Body of pancreas (tissue), 4 donors: ENCODE measurements around the gene PPP1CA. TPM values are rescaled to one million over a fixed set of nuclear protein-coding genes. Genes with fewer than 3 reads are reported as not detected.
A peak's percentile ranks its signal among the peaks of the same experiment; 100 is the strongest.

ENCODE experiments used
- ATAC-seq: fragments of 150-250 bp; one replicate; pipeline ENCODE4 v1.9.1; 2016
- DNase-seq, 4 donors: peaks; one replicate each; pipeline ENCODE4 v3.0.0-alpha.2; 2019
- H3K27ac ChIP-seq, 4 donors: fragments of 200-600 bp; sonication (generic); 1 replicate in 3 of 4; 2 replicates in 1 of 4; pipeline versions ENCODE4 v1.5.1 to v1.6.1; 2016 to 2019; ENCODE audit warnings: mild to moderate bottlenecking in 1 of 4, mixed read lengths in 1 of 4, moderate library complexity in 1 of 4
- H3K27me3 ChIP-seq, 2 donors: fragments of 200-600 bp; sonication (generic); one replicate each; pipeline ENCODE4 v1.6.0; 2016; ENCODE audit warnings: mild to moderate bottlenecking in 1 of 2
- H3K36me3 ChIP-seq, 2 donors: fragments of 200-600 bp; sonication (generic); replicated peaks in 1 of 2; 2 replicates each; pipeline ENCODE4 v1.5.1; 2016; ENCODE audit warnings: low read depth in 2 of 2; ENCODE audit not compliant: insufficient read depth in 1 of 2
- H3K4me1 ChIP-seq: fragments of 200-600 bp; sonication (generic); one replicate; pipeline ENCODE4 v1.6.0; 2016
- H3K4me3 ChIP-seq, 2 donors: fragments of 200-600 bp; sonication (generic); 1 replicate in 1 of 2; 2 replicates in 1 of 2; pipeline ENCODE4 v1.5.1; 2016 to 2019
- H3K9me3 ChIP-seq, 3 donors: fragments of 200-600 bp; sonication (generic); 1 replicate in 2 of 3; 2 replicates in 1 of 3; pipeline ENCODE4 v1.5.1; 2016
- CTCF ChIP-seq, 7 experiments: fragments of 450-650 bp in 4 of 7; fragments of 200-600 bp in 3 of 7; sonication (generic) in 3 of 7; IDR thresholded peaks; one replicate each; pipeline ENCODE4 v1.5.1; 2016 to 2019; ENCODE audit warnings: antibody characterized with exemption in 7 of 7
- POLR2A ChIP-seq, 3 donors: fragments of 450-650 bp; IDR thresholded peaks; one replicate each; pipeline ENCODE4 v1.6.1; 2016; ENCODE audit warnings: antibody characterized with exemption in 3 of 3, mild to moderate bottlenecking in 2 of 3
- WGBS, 2 donors: methylation state at CpG; one replicate each; pipeline ENCODE4 v1.1.5; 2017; 5-methylcytosine and 5-hydroxymethylcytosine counted together
- intact Hi-C: fragments of 100-400 bp; cut with DNase I; formaldehyde crosslinking; loops from one replicate; pipeline ENCODE4 v1.15.1; 2023
- total RNA-seq, 2 donors: library from RNA; depleted of rRNA; stranded (reverse); fragments of >200 nt; gene quantifications; one replicate each; pipeline ENCODE4 v1.1.0, GENCODE V29; 2016

The PPP1CA gene
- total RNA-seq, 2 donors from 2014 or later, result 81.1 to 104 TPM

- intact Hi-C loops, result no loop called here
- H3K36me3 ChIP-seq, result peaks cover 0 to 4% of the 10 kb centered on the region in 2 donors
Observed at GRCh38 chr11:67437082-67437808, 35.6 kb upstream of the PPP1CA start, which contains the start of gene PTPRCAP. Gene PTPRCAP, minus strand, starts transcription at chr11:67437682. Its CDS starts 63 bp downstream, at chr11:67437619.

GRCh38 chr11:67436459-67437081, 34.9 kb upstream of the PPP1CA start:
- Histone ChIP-seq H3K27ac (no peak overlapping the region), H3K36me3 (peaks cover 0 to 4% of the 10 kb centered on the region in 2 donors)
- 46 to 69% methylated on average over 6 of the region's 6 CpGs for WGBS, 2 donors

More at GRCh38 chr11:67437082-67437808, 35.6 kb upstream of the PPP1CA start, which contains the start of gene PTPRCAP:
- Histone ChIP-seq H3K4me1 (peaks cover 5% of the 10 kb centered on the region), H3K9me3 (no peaks in the 10 kb centered on the region), H3K27ac (peak within 1 kb of the TSS in 2 of 4 donors; percentile 8 to 22), H3K27me3 (no peaks in the 10 kb centered on the region), H3K4me3 (no peak within 1 kb of the TSS)
- ATAC-seq (no peak), DNase-seq (no peak)
- no peak for TF ChIP-seq CTCF (IDR thresholded peaks at IDR 0.05)
- peak in 1 of 3 donors; percentile 33 for TF ChIP-seq POLR2A (IDR thresholded peaks at IDR 0.05)
- 59 to 70% methylated on average over 4 to 17 of the region's 26 CpGs for WGBS, 2 donors

GRCh38 chr11:67435727-67436458, 34.2 kb upstream of the PPP1CA start:
- WGBS, 2 donors, result 91% methylated on average over 21 to 30 of the region's 38 CpGs
- no peaks in the 10 kb centered on the region for H3K9me3 ChIP-seq
- TF ChIP-seq CTCF (IDR thresholded peaks at IDR 0.05), result no peak
- no peak for TF ChIP-seq POLR2A (IDR thresholded peaks at IDR 0.05)
- H3K27me3 ChIP-seq, result no peaks in the 10 kb centered on the region
- DNase-seq (no peak), ATAC-seq (no peak)
- no peak overlapping the region for H3K27ac ChIP-seq
- H3K36me3 ChIP-seq, result peaks cover 0 to 4% of the 10 kb centered on the region in 2 donors
- no peaks in the 10 kb centered on the region for H3K4me1 ChIP-seq
- intact Hi-C loops, result no loop called here
- no peak overlapping the region for H3K4me3 ChIP-seq

More at GRCh38 chr11:67436459-67437081, 34.9 kb upstream of the PPP1CA start:
- ATAC-seq (no peak), DNase-seq (no peak)
- no peaks in the 10 kb centered on the region for H3K4me1 ChIP-seq
- no peak for TF ChIP-seq POLR2A (IDR thresholded peaks at IDR 0.05)
- TF ChIP-seq CTCF (IDR thresholded peaks at IDR 0.05), result no peak
- intact Hi-C loops, result no loop called here
- H3K9me3 ChIP-seq, result no peaks in the 10 kb centered on the region
- H3K27me3 ChIP-seq, result no peaks in the 10 kb centered on the region
- H3K4me3 ChIP-seq, result no peak overlapping the region

GRCh38 chr11:67435031-67435726, 33.5 kb upstream of the PPP1CA start:
- no peaks in the 10 kb centered on the region for H3K27me3 ChIP-seq
- H3K36me3 ChIP-seq, result peaks cover 0 to 4% of the 10 kb centered on the region in 2 donors
- no peak for TF ChIP-seq POLR2A (IDR thresholded peaks at IDR 0.05)
- TF ChIP-seq CTCF (IDR thresholded peaks at IDR 0.05), result no peak
- H3K4me3 ChIP-seq, result no peak overlapping the region
- no peaks in the 10 kb centered on the region for H3K9me3 ChIP-seq
- intact Hi-C loops, result no loop called here
- H3K27ac ChIP-seq, result no peak overlapping the region
- ATAC-seq (no peak), DNase-seq (no peak)
- H3K4me1 ChIP-seq, result peaks cover 2% of the 10 kb centered on the region
- WGBS, 2 donors, result 83 to 84% methylated on average over 15 to 26 of the region's 26 CpGs
